Duodenal mucosa (tissue), 2 donors: ENCODE results near the gene MROH8.

Source experiments
- H3K27ac ChIP-seq: one replicate; pipeline ENCODE4 v1.7.0; 2013; ENCODE audit warnings: low read depth, low read length
- H3K27me3 ChIP-seq, 2 donors: one replicate each; pipeline ENCODE4 v1.7.0; 2013; ENCODE audit warnings: low read length in 2 of 2, control low read depth in 1 of 2; ENCODE audit not compliant: insufficient read depth in 2 of 2, control insufficient read depth in 1 of 2
- H3K36me3 ChIP-seq, 2 donors: one replicate each; pipeline ENCODE4 v1.7.0; 2013; ENCODE audit warnings: low read length in 2 of 2, control low read depth in 1 of 2; ENCODE audit not compliant: insufficient read depth in 2 of 2, control insufficient read depth in 1 of 2
- H3K4me1 ChIP-seq, 2 donors: one replicate each; pipeline ENCODE4 v1.7.0; 2013; ENCODE audit warnings: low read length in 2 of 2, control low read depth in 1 of 2; ENCODE audit not compliant: insufficient read depth in 2 of 2, control insufficient read depth in 1 of 2
- H3K4me3 ChIP-seq, 2 donors: one replicate each; pipeline ENCODE4 v1.7.0; 2013; ENCODE audit warnings: low read length in 2 of 2, low read depth in 1 of 2
- H3K9ac ChIP-seq, 2 donors: one replicate each; pipeline ENCODE4 v1.7.0; 2013; ENCODE audit warnings: low read length in 2 of 2, low read depth in 1 of 2
- H3K9me3 ChIP-seq, 2 donors: one replicate each; pipeline ENCODE4 v1.7.0; 2013; ENCODE audit warnings: low read length in 2 of 2, control low read depth in 1 of 2; ENCODE audit not compliant: control insufficient read depth in 1 of 2

MROH8 gene

DNA sequence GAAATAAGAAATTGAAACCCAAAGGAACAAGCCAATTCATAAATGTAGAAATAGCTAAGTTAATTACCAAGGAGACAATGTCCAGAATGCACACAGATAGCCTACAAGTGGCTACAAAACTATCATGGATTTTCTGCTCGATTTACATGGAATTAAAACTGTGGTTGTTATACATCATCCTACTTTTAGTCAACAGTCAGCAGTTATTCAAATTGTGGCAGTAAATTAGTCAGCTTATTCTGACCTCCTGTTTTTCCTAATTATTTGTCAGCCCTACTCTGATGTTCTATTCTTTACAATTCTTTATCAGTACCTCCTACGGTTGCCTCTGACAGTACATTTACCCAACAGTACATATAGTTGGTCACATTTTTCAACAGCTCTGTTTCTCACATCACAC lies 113.2 kb downstream of the MROH8 start:
- Histone ChIP-seq H3K9ac (no peak overlapping the region), H3K9me3 (no peaks in the 10 kb centered on the region), H3K27me3 (no peaks in the 10 kb centered on the region), H3K27ac (no peak overlapping the region), H3K4me1 (no peaks in the 10 kb centered on the region), H3K36me3 (peaks cover 9 to 20% of the 10 kb centered on the region in 2 donors), H3K4me3 (no peak overlapping the region)

DNA sequence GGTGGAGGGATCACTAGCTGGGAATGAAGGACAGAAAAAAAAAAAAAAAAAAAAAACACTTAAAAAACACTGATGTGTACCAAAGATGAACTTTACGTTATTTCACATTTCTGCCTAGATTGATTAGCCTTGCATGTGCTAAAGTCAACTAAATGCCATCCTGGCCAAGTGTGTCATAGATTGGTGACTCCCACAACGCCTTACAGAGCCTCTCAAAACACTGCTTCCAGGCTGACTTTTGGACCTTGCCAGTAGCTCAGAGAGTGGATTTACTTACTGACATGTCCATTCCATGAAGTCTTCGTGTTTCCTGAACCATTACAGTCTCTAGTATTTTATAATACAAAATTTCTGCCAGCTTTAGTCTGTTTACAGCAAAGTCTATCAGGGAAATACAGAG lies 124.1 kb downstream of the MROH8 start:
- Histone ChIP-seq H3K4me1 (no peaks in the 10 kb centered on the region), H3K4me3 (no peak overlapping the region), H3K9ac (no peak overlapping the region), H3K9me3 (no peaks in the 10 kb centered on the region), H3K27me3 (no peaks in the 10 kb centered on the region), H3K27ac (no peak overlapping the region), H3K36me3 (peaks cover 5 to 30% of the 10 kb centered on the region in 2 donors)

DNA sequence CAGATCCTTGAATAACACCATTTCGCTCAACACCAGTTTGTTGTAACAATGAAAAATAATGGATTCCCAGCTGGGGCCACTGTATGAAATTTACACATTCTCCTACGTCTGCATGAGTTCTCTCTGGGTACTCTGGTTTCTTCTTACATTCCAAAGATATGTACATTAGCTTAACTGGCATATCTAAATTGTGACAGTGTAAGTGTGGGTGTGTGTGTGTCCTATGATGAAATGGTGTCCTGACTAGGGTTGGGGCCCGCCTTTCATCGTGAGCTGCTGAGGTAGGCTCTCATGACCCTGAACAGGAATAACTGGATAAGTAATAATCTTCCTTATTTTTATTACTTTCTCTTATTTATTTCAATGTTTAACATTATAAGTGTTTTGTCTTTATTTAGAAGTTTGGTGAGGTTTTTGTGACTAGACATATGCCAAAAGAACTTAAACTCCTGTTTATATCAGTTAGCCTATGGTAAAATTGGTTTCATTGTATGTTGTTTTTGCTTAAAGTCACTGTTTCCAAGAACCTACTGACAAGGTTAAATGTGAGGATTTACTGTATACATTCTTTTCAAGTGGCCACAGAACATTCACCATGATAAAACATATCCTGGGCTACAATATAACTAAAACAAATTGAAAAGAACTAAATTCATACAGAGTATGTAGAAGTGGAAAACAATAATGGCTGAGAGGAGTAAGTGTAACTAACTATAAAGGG lies 126.0 kb downstream of the MROH8 start:
- Histone ChIP-seq H3K4me3 (no peak overlapping the region), H3K9me3 (no peaks in the 10 kb centered on the region), H3K27ac (no peak overlapping the region), H3K9ac (no peak overlapping the region), H3K36me3 (peaks cover 5 to 24% of the 10 kb centered on the region in 2 donors), H3K4me1 (no peaks in the 10 kb centered on the region), H3K27me3 (no peaks in the 10 kb centered on the region)
